T-helper 1 cell treated with Interleukin-12 subunit alpha and Interleukin-12 subunit beta and Interleukin-4 antibody, amounts not matched to agents 30 μg/mL and 1 μg/mL, for 36 hours (primary cell): Measurements from ENCODE around the gene SLC24A3.

Experiments
- H3K27ac Mint-ChIP-seq: one replicate; pipeline ENCODE4 v1.8.0; 2021; ENCODE audit warnings: mild to moderate bottlenecking, mixed read lengths
- H3K27me3 Mint-ChIP-seq: one replicate; pipeline ENCODE4 v1.8.0; 2021; ENCODE audit warnings: low read depth, mixed read lengths
- H3K36me3 Mint-ChIP-seq: one replicate; pipeline ENCODE4 v1.8.0; 2021; ENCODE audit warnings: low read depth, mixed read lengths
- H3K4me1 Mint-ChIP-seq: one replicate; pipeline ENCODE4 v1.8.0; 2021; ENCODE audit warnings: low read depth, mixed read lengths
- H3K4me3 Mint-ChIP-seq: one replicate; pipeline ENCODE4 v1.8.0; 2021; ENCODE audit warnings: mild to moderate bottlenecking, moderate library complexity, mixed read lengths
- H3K9me3 Mint-ChIP-seq: one replicate; pipeline ENCODE4 v1.8.0; 2021; ENCODE audit warnings: mixed read lengths

The SLC24A3 gene

GRCh38 chr20:19407196-19407595, 194.8 kb downstream of the SLC24A3 start:
- no peaks in the 10 kb centered on the region for H3K4me1 Mint-ChIP-seq
- no peak overlapping the region for H3K27ac Mint-ChIP-seq
- H3K4me3 Mint-ChIP-seq, result no peak overlapping the region
- H3K36me3 Mint-ChIP-seq, result no peaks in the 10 kb centered on the region
- peaks cover 4% of the 10 kb centered on the region for H3K9me3 Mint-ChIP-seq
- no peaks in the 10 kb centered on the region for H3K27me3 Mint-ChIP-seq

GRCh38 chr20:19407736-19408135, 195.3 kb downstream of the SLC24A3 start:
- Mint-ChIP-seq H3K9me3 (peaks cover 4% of the 10 kb centered on the region), H3K4me1 (no peaks in the 10 kb centered on the region), H3K27me3 (no peaks in the 10 kb centered on the region), H3K4me3 (no peak overlapping the region), H3K27ac (no peak overlapping the region), H3K36me3 (no peaks in the 10 kb centered on the region)

- Mint-ChIP-seq H3K4me3 (no peak overlapping the region), H3K27ac (no peak overlapping the region), H3K27me3 (no peaks in the 10 kb centered on the region), H3K4me1 (no peaks in the 10 kb centered on the region), H3K36me3 (no peaks in the 10 kb centered on the region), H3K9me3 (peaks cover 4% of the 10 kb centered on the region)
Observed at GRCh38 chr20:19408971-19409370, 196.5 kb downstream of the SLC24A3 start.

GRCh38 chr20:19411811-19412210, 199.4 kb downstream of the SLC24A3 start:
- Mint-ChIP-seq H3K27me3 (no peaks in the 10 kb centered on the region), H3K4me1 (no peaks in the 10 kb centered on the region), H3K36me3 (no peaks in the 10 kb centered on the region), H3K9me3 (peaks cover 8% of the 10 kb centered on the region), H3K4me3 (no peak overlapping the region), H3K27ac (no peak overlapping the region)

GRCh38 chr20:19412254-19412653, 199.8 kb downstream of the SLC24A3 start:
- Mint-ChIP-seq H3K9me3 (peaks cover 8% of the 10 kb centered on the region), H3K4me3 (no peak overlapping the region), H3K4me1 (no peaks in the 10 kb centered on the region), H3K27ac (no peak overlapping the region), H3K27me3 (no peaks in the 10 kb centered on the region), H3K36me3 (no peaks in the 10 kb centered on the region)

- H3K27me3 Mint-ChIP-seq, result no peaks in the 10 kb centered on the region
- no peak overlapping the region for H3K27ac Mint-ChIP-seq
- no peak overlapping the region for H3K4me3 Mint-ChIP-seq
- no peaks in the 10 kb centered on the region for H3K36me3 Mint-ChIP-seq
- H3K9me3 Mint-ChIP-seq, result peaks cover 17% of the 10 kb centered on the region
- no peaks in the 10 kb centered on the region for H3K4me1 Mint-ChIP-seq
Observed at GRCh38 chr20:19414600-19414999, 202.2 kb downstream of the SLC24A3 start.

- no peaks in the 10 kb centered on the region for H3K4me1 Mint-ChIP-seq
- no peaks in the 10 kb centered on the region for H3K27me3 Mint-ChIP-seq
- H3K36me3 Mint-ChIP-seq, result no peaks in the 10 kb centered on the region
- no peak overlapping the region for H3K27ac Mint-ChIP-seq
- H3K9me3 Mint-ChIP-seq, result peaks cover 17% of the 10 kb centered on the region
- H3K4me3 Mint-ChIP-seq, result no peak overlapping the region
Observed at GRCh38 chr20:19415786-19416185, 203.3 kb downstream of the SLC24A3 start.

GRCh38 chr20:19416627-19417026, 204.2 kb downstream of the SLC24A3 start:
- no peak overlapping the region for H3K4me3 Mint-ChIP-seq
- H3K27me3 Mint-ChIP-seq, result no peaks in the 10 kb centered on the region
- peaks cover 22% of the 10 kb centered on the region for H3K9me3 Mint-ChIP-seq
- H3K36me3 Mint-ChIP-seq, result no peaks in the 10 kb centered on the region
- no peaks in the 10 kb centered on the region for H3K4me1 Mint-ChIP-seq
- H3K27ac Mint-ChIP-seq, result no peak overlapping the region

- no peaks in the 10 kb centered on the region for H3K4me1 Mint-ChIP-seq
- no peaks in the 10 kb centered on the region for H3K36me3 Mint-ChIP-seq
- H3K27me3 Mint-ChIP-seq, result no peaks in the 10 kb centered on the region
- no peak overlapping the region for H3K27ac Mint-ChIP-seq
- peaks cover 22% of the 10 kb centered on the region for H3K9me3 Mint-ChIP-seq
- H3K4me3 Mint-ChIP-seq, result no peak overlapping the region
Observed at GRCh38 chr20:19419396-19419795, 207.0 kb downstream of the SLC24A3 start.

- peaks cover 10% of the 10 kb centered on the region for H3K9me3 Mint-ChIP-seq
- no peak overlapping the region for H3K27ac Mint-ChIP-seq
- no peak overlapping the region for H3K4me3 Mint-ChIP-seq
- H3K36me3 Mint-ChIP-seq, result no peaks in the 10 kb centered on the region
- no peaks in the 10 kb centered on the region for H3K27me3 Mint-ChIP-seq
- H3K4me1 Mint-ChIP-seq, result no peaks in the 10 kb centered on the region
Observed at GRCh38 chr20:19423097-19423899, 210.9 kb downstream of the SLC24A3 start.

GRCh38 chr20:19423900-19424620, 211.6 kb downstream of the SLC24A3 start:
- H3K4me3 Mint-ChIP-seq, result no peak overlapping the region
- H3K36me3 Mint-ChIP-seq, result no peaks in the 10 kb centered on the region
- H3K9me3 Mint-ChIP-seq, result peaks cover 5% of the 10 kb centered on the region
- H3K27me3 Mint-ChIP-seq, result no peaks in the 10 kb centered on the region
- H3K4me1 Mint-ChIP-seq, result no peaks in the 10 kb centered on the region
- no peak overlapping the region for H3K27ac Mint-ChIP-seq

- Mint-ChIP-seq H3K4me1 (no peaks in the 10 kb centered on the region), H3K4me3 (no peak overlapping the region), H3K9me3 (peaks cover 2% of the 10 kb centered on the region), H3K36me3 (no peaks in the 10 kb centered on the region), H3K27ac (no peak overlapping the region), H3K27me3 (no peaks in the 10 kb centered on the region)
Observed at GRCh38 chr20:19426356-19426755, 213.9 kb downstream of the SLC24A3 start.

GRCh38 chr20:19427480-19427879, 215.0 kb downstream of the SLC24A3 start:
- H3K36me3 Mint-ChIP-seq, result no peaks in the 10 kb centered on the region
- no peak overlapping the region for H3K4me3 Mint-ChIP-seq
- H3K27ac Mint-ChIP-seq, result no peak overlapping the region
- H3K9me3 Mint-ChIP-seq, result no peaks in the 10 kb centered on the region
- H3K4me1 Mint-ChIP-seq, result no peaks in the 10 kb centered on the region
- H3K27me3 Mint-ChIP-seq, result no peaks in the 10 kb centered on the region

GRCh38 chr20:19427913-19428312, 215.5 kb downstream of the SLC24A3 start:
- no peaks in the 10 kb centered on the region for H3K36me3 Mint-ChIP-seq
- no peaks in the 10 kb centered on the region for H3K27me3 Mint-ChIP-seq
- H3K9me3 Mint-ChIP-seq, result no peaks in the 10 kb centered on the region
- no peaks in the 10 kb centered on the region for H3K4me1 Mint-ChIP-seq
- no peak overlapping the region for H3K4me3 Mint-ChIP-seq
- no peak overlapping the region for H3K27ac Mint-ChIP-seq

- no peaks in the 10 kb centered on the region for H3K27me3 Mint-ChIP-seq
Observed at GRCh38 chr20:19428324-19428723, 215.9 kb downstream of the SLC24A3 start.

More at GRCh38 chr20:19428324-19428723, 215.9 kb downstream of the SLC24A3 start:
- no peaks in the 10 kb centered on the region for H3K4me1 Mint-ChIP-seq
- H3K9me3 Mint-ChIP-seq, result no peaks in the 10 kb centered on the region
- no peak overlapping the region for H3K4me3 Mint-ChIP-seq
- no peak overlapping the region for H3K27ac Mint-ChIP-seq
- H3K36me3 Mint-ChIP-seq, result no peaks in the 10 kb centered on the region
